Fibroblast of the aortic adventitia (primary cell): ENCODE data around the gene DTNB. TPM values are rescaled to one million over a fixed set of nuclear protein-coding genes. Genes with fewer than 3 reads are reported as not detected.
"Not testable (repeated sequence)": the region's sequence is repeated elsewhere in the genome, so short reads cannot be mapped to it uniquely, and the experiment has no call there.

ENCODE experiments used
- DNase-seq: peaks from one replicate; pipeline ENCODE4 v3.0.0-alpha.2; 2010; ENCODE audit warnings: low read depth
- H3K4me3 ChIP-seq: 2 replicates; pipeline ENCODE4 v1.5.1; 2011; ENCODE audit warnings: low read depth, mild to moderate bottlenecking, control low read depth, low read length, moderate library complexity
- total RNA-seq: library from RNA; depleted of rRNA; stranded (reverse); fragments of >200 nt; gene quantifications from 2 replicates; pipeline ENCODE4 v1.2.3, GENCODE V29; 2012; ENCODE audit warnings: low replicate concordance
- TF ChIP-seq, protein P1 (sequence below): IDR thresholded peaks from 2 replicates; pipeline ENCODE4 v1.5.1; 2011; ENCODE audit warnings: mild to moderate bottlenecking, low read length, control low read depth, inconsistent platforms; ENCODE audit not compliant: insufficient read depth

The DTNB gene
- total RNA-seq, 1 donor = 11.7 TPM

- TF ChIP-seq, protein P1, sequence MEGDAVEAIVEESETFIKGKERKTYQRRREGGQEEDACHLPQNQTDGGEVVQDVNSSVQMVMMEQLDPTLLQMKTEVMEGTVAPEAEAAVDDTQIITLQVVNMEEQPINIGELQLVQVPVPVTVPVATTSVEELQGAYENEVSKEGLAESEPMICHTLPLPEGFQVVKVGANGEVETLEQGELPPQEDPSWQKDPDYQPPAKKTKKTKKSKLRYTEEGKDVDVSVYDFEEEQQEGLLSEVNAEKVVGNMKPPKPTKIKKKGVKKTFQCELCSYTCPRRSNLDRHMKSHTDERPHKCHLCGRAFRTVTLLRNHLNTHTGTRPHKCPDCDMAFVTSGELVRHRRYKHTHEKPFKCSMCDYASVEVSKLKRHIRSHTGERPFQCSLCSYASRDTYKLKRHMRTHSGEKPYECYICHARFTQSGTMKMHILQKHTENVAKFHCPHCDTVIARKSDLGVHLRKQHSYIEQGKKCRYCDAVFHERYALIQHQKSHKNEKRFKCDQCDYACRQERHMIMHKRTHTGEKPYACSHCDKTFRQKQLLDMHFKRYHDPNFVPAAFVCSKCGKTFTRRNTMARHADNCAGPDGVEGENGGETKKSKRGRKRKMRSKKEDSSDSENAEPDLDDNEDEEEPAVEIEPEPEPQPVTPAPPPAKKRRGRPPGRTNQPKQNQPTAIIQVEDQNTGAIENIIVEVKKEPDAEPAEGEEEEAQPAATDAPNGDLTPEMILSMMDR = no peak
- no peak overlapping the region for H3K4me3 ChIP-seq
- no peak for DNase-seq
Observed at GRCh38 chr2:25710750-25711149, 37.4 kb upstream of the DTNB start.

GRCh38 chr2:25709349-25709748 lies 36.0 kb upstream of the DTNB start:
- no peak for DNase-seq

DNA sequence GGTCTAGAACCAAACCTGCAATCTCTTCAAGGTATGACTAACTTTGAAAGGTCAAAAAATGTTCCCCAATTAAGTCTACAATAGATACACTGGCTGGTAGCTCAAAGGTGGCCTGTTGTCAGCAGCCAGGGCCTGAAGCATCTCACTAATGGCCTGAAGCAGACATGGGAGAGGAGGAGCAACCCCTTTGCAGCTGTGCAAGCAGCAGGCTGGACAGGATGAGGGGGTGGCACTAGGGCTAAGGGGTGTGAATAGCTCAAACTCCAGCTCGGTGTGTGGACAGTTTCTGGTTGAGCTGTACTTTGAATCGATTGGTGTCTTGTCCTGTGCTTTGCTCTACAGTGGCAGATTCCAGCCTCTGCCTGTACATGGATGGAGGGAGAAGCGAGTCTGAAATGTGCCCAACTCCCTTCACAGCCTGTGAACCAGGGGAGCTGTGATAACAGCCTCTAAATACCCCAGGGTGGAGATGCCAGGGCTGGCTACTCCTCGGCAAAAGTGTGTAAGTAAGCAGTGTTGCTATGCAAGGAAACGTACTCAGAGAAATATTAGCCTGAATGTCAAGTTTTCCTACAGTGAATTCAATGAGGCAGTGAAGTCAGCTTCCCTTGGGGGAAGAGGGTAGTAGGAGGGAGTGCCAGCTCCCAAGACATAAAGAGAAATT lies 34.7 kb upstream of the DTNB start:
- TF ChIP-seq, protein P1 = no peak
- no peak for DNase-seq
- H3K4me3 ChIP-seq = no peak overlapping the region

More at GRCh38 chr2:25709349-25709748, 36.0 kb upstream of the DTNB start:
- H3K4me3 ChIP-seq = no peak overlapping the region
- TF ChIP-seq, protein P1 = no peak

DNA sequence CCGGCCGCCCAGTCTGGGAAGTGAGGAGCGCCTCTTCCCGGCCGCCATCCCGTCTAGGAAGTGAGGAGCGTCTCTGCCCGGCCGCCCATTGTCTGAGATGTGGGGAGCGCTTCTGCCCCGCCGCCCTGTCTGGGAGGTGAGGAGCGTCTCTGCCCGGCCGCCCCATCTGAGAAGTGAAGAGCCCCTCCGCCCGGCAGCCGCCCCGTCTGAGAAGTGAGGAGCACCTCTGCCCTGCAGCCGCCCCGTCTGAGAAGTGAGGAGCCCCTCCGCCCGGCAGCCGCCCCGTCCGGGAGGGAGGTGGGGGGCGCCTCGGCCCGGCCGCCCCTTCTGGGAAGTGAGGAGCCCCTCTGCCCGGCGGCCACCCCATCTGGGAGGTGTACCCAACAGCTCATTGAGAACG lies 32.2 kb upstream of the DTNB start:
- not testable (repeated sequence) for DNase-seq

DNA sequence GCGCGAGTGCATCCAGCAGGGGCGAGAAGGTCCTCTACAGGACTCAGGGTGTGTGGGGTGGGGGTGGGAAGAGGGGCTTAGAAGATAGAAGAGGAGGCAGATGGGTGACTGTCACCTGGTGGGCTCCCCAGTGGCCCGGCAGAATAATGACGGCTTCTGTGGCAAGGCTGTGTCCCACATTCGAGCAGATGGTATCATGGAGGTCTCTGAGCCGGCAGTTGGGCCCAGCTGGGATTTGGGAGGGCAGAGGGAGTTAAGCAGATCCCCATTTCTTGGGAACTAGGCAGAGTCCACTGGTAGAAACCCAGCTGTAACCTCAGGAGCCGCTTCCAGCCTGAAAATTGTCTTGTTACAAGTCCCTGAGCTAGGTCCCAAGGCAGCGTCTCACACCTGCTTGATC lies 28.4 kb upstream of the DTNB start:
- no peak for DNase-seq
- H3K4me3 ChIP-seq = no peak overlapping the region
- TF ChIP-seq, protein P1 = no peak

More for the DNA sequence above, 32.2 kb upstream of the DTNB start:
- not testable (repeated sequence) for H3K4me3 ChIP-seq

GRCh38 chr2:25700221-25700660 lies 26.9 kb upstream of the DTNB start:
- TF ChIP-seq, protein P1 = peak; percentile 86
- peak; percentile 51 for DNase-seq
- H3K4me3 ChIP-seq = no peak overlapping the region

DNA sequence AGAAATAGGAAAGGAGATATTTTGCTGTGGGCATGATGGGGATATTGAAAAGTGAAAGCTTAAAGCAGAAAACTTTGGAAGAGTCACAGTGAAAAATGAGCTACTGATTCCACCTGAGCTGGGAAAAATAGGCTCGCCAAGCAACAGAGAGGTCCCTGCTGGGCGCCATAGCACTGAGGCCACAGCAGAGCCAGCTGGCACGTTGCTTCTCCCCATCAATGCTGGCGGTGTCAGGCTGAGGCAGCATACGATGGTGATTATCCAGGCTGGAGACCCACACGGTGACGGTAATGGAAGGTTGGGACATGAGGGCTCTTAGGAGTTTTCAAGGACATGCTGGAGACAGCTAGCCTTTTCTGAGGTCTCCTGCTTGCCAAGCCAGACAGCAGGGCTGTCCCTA lies 25.8 kb upstream of the DTNB start:
- no peak for DNase-seq
- TF ChIP-seq, protein P1 = no peak

More for the DNA sequence above, 25.8 kb upstream of the DTNB start:
- no peak overlapping the region for H3K4me3 ChIP-seq
